ENCODE results near the gene LBH. TPM values are rescaled to one million over a fixed set of nuclear protein-coding genes. Genes with fewer than 3 reads are reported as not detected.

LBH gene
- polyA plus RNA-seq, 3 donors: 0.41 to 0.76 (median 0.42) TPM

DNA sequence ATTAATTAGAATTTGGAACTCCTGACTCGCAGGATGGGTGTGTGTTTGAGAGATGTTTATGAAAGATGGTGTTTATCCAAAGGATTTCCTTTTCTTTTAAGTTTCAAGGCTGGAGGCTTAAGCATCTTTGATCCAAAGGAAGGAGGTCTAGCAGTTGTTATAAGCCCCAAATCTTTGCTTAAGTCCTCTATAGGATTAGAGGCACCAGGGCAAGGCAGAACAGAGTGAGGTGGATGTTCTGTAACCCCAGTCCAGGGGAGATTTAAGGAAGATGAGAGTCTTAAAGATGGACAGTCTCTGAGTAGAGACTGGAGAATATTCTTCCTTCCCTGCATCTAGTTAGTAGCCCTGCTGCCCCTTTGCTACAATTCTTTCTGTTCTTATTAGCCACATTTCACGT lies 17.5 kb downstream of the LBH start:
- no peaks in the 10 kb centered on the region for H3K36me3 ChIP-seq (replicated peaks in 1 of 2; ENCODE audit: control insufficient read depth in 1 of 2, insufficient read depth in 2 of 2, low read length in 2 of 2)
- H2AFZ ChIP-seq (ENCODE audit: insufficient read depth, low read depth, low read length, poor library complexity, severe bottlenecking): no peak overlapping the region
- H3K9me3 ChIP-seq (replicated peaks in 1 of 2; ENCODE audit: control insufficient read depth in 1 of 2, insufficient read depth in 1 of 2, low read length in 2 of 2): no peaks in the 10 kb centered on the region
- Mint-ChIP-seq H3K27me3 (ENCODE audit: low read depth in 3 of 3) (peaks cover 0 to 8% (median 6%) of the 10 kb centered on the region in 3 donors), H3K9me3 (peaks cover 0 to 5% (median 0%) of the 10 kb centered on the region in 7 donors), H3K4me3 (no peak overlapping the region), H3K27ac (no peak overlapping the region), H3K4me1 (peaks cover 2% of the 10 kb centered on the region), H3K36me3 (no peaks in the 10 kb centered on the region)
- no peaks in the 10 kb centered on the region for H3K27me3 ChIP-seq (ENCODE audit: control insufficient read depth in 2 of 2, insufficient read depth in 2 of 2, low read length in 2 of 2)
- H3K79me2 ChIP-seq (ENCODE audit: insufficient read depth, low read length): no peaks in the 10 kb centered on the region
- DNase-seq: no peak
- no peaks in the 10 kb centered on the region for H3K4me1 ChIP-seq (ENCODE audit: control insufficient read depth in 1 of 2, insufficient read depth in 2 of 2, low read length in 2 of 2)
- H3K4me3 ChIP-seq (replicated peaks in 1 of 3; ENCODE audit: low read depth in 2 of 3, low read length in 3 of 3): no peak overlapping the region
- intact Hi-C loops (cut with micrococcal nuclease): no loop called here
- no peak overlapping the region for H3K4me2 ChIP-seq (replicated peaks; ENCODE audit: extremely low read depth, low read length, poor library complexity, severe bottlenecking)
- WGBS (ENCODE audit: insufficient coverage): 100% methylated on average over 1 of the region's 2 CpGs
- no peaks in the 10 kb centered on the region for H4K20me1 ChIP-seq (ENCODE audit: insufficient read depth, low read length)
- TF ChIP-seq, protein P1, sequence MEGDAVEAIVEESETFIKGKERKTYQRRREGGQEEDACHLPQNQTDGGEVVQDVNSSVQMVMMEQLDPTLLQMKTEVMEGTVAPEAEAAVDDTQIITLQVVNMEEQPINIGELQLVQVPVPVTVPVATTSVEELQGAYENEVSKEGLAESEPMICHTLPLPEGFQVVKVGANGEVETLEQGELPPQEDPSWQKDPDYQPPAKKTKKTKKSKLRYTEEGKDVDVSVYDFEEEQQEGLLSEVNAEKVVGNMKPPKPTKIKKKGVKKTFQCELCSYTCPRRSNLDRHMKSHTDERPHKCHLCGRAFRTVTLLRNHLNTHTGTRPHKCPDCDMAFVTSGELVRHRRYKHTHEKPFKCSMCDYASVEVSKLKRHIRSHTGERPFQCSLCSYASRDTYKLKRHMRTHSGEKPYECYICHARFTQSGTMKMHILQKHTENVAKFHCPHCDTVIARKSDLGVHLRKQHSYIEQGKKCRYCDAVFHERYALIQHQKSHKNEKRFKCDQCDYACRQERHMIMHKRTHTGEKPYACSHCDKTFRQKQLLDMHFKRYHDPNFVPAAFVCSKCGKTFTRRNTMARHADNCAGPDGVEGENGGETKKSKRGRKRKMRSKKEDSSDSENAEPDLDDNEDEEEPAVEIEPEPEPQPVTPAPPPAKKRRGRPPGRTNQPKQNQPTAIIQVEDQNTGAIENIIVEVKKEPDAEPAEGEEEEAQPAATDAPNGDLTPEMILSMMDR (IDR thresholded peaks at IDR 0.05): no peak
- no peak overlapping the region for H3K27ac ChIP-seq (ENCODE audit: low read depth in 1 of 2, low read length in 2 of 2)
- H3K9ac ChIP-seq (ENCODE audit: insufficient read depth, low read length, poor library complexity, severe bottlenecking): no peak overlapping the region

DNA sequence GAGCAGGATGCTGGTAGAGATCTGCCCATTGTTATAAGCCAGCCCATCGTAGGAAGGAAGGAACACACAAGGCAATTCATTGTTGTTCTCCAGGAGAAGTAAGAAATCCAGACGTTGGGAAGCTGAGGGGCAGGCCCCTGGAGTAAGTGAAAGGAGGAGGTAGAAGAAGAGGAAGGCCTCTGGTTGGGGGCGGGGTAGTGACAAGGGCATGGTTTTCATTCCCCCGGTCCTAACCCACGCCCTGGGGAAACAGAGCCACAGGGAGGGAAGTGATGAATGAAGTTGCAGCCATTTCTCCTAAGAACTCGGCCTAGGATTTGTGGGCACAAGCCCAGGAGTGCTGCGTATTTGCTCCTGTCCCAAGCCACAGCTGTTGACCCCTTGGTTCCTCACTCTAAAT lies 18.0 kb downstream of the LBH start:
- H3K27ac Mint-ChIP-seq: no peak overlapping the region
- intact Hi-C loops (cut with micrococcal nuclease): no loop called here
- DNase-seq: no peak
- H3K36me3 ChIP-seq (replicated peaks in 1 of 2; ENCODE audit: control insufficient read depth in 1 of 2, insufficient read depth in 2 of 2, low read length in 2 of 2): no peaks in the 10 kb centered on the region
- H3K9me3 ChIP-seq (replicated peaks in 1 of 2; ENCODE audit: control insufficient read depth in 1 of 2, insufficient read depth in 1 of 2, low read length in 2 of 2): no peaks in the 10 kb centered on the region
- no peak overlapping the region for H2AFZ ChIP-seq (ENCODE audit: insufficient read depth, low read depth, low read length, poor library complexity, severe bottlenecking)
- H3K27me3 ChIP-seq (ENCODE audit: control insufficient read depth in 2 of 2, insufficient read depth in 2 of 2, low read length in 2 of 2): no peaks in the 10 kb centered on the region
- H3K4me1 ChIP-seq (ENCODE audit: control insufficient read depth in 1 of 2, insufficient read depth in 2 of 2, low read length in 2 of 2): no peaks in the 10 kb centered on the region
- peaks cover 0 to 5% (median 0%) of the 10 kb centered on the region in 7 donors for H3K9me3 Mint-ChIP-seq
- H3K27me3 Mint-ChIP-seq (ENCODE audit: low read depth in 3 of 3): peaks cover 0 to 8% (median 6%) of the 10 kb centered on the region in 3 donors
- no peak overlapping the region for H3K4me3 ChIP-seq (replicated peaks in 1 of 3; ENCODE audit: low read depth in 2 of 3, low read length in 3 of 3)
- H3K79me2 ChIP-seq (ENCODE audit: insufficient read depth, low read length): no peaks in the 10 kb centered on the region
- H3K27ac ChIP-seq (ENCODE audit: low read depth in 1 of 2, low read length in 2 of 2): no peak overlapping the region
- H3K36me3 Mint-ChIP-seq: no peaks in the 10 kb centered on the region
- 67% methylated on average over 6 of the region's 7 CpGs for WGBS (ENCODE audit: insufficient coverage)
- no peak overlapping the region for H3K9ac ChIP-seq (ENCODE audit: insufficient read depth, low read length, poor library complexity, severe bottlenecking)
- H4K20me1 ChIP-seq (ENCODE audit: insufficient read depth, low read length): no peaks in the 10 kb centered on the region
- TF ChIP-seq, protein P1 (IDR thresholded peaks at IDR 0.05): no peak
- no peak overlapping the region for H3K4me2 ChIP-seq (replicated peaks; ENCODE audit: extremely low read depth, low read length, poor library complexity, severe bottlenecking)
- H3K4me1 Mint-ChIP-seq: peaks cover 2% of the 10 kb centered on the region
- H3K4me3 Mint-ChIP-seq: no peak overlapping the region

Measured in CD14-positive monocyte (primary cell).